Vagina (tissue), 2 donors: Measurements from ENCODE around the gene FAM180B.

ENCODE experiments used
- POLR2A ChIP-seq, 2 donors: fragments of 450-650 bp; IDR thresholded peaks; one replicate each; pipeline ENCODE4 v1.6.1; 2017; ENCODE audit warnings: antibody characterized with exemption in 2 of 2, mild to moderate bottlenecking in 2 of 2, moderate library complexity in 2 of 2
- TF ChIP-seq, protein P1 (sequence below), 3 experiments: fragments of 450-650 bp in 2 of 3; fragments of 200-600 bp in 1 of 3; sonication (generic) in 1 of 3; IDR thresholded peaks; one replicate each; pipeline ENCODE4 v1.5.1; 2017 to 2019; ENCODE audit warnings: antibody characterized with exemption in 3 of 3, mild to moderate bottlenecking in 2 of 3, moderate library complexity in 2 of 3

DNA sequence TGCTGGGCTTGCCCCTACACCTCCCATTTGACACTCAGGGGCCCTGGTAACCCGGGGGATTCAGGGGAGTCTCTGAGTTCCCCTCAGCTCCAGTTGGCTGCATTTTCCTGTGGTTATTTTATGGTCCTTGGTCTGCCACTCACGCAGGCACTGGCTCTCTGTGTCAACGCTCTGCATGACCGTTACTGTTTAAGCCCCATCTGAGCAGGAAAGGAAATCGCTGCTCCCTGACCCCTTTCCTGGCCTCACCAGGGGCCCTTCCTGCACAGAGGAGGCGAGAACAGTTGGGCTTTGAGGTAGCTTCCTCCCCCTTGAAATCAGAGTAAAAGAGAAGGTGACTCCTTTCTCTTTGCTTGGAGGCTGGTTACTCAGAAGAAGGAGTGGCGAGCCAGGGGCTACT, 5.3 kb downstream of the FAM180B start:
- TF ChIP-seq POLR2A (IDR thresholded peaks at IDR 0.05): no peak
- TF ChIP-seq, protein P1, sequence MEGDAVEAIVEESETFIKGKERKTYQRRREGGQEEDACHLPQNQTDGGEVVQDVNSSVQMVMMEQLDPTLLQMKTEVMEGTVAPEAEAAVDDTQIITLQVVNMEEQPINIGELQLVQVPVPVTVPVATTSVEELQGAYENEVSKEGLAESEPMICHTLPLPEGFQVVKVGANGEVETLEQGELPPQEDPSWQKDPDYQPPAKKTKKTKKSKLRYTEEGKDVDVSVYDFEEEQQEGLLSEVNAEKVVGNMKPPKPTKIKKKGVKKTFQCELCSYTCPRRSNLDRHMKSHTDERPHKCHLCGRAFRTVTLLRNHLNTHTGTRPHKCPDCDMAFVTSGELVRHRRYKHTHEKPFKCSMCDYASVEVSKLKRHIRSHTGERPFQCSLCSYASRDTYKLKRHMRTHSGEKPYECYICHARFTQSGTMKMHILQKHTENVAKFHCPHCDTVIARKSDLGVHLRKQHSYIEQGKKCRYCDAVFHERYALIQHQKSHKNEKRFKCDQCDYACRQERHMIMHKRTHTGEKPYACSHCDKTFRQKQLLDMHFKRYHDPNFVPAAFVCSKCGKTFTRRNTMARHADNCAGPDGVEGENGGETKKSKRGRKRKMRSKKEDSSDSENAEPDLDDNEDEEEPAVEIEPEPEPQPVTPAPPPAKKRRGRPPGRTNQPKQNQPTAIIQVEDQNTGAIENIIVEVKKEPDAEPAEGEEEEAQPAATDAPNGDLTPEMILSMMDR (IDR thresholded peaks at IDR 0.05): no peak
